ENCODE data around the gene SEC11A. TPM values are rescaled to one million over a fixed set of nuclear protein-coding genes. Genes with fewer than 3 reads are reported as not detected.

SEC11A gene
- total RNA-seq, 1 donor from 2014 or later = 80.0 TPM

DNA sequence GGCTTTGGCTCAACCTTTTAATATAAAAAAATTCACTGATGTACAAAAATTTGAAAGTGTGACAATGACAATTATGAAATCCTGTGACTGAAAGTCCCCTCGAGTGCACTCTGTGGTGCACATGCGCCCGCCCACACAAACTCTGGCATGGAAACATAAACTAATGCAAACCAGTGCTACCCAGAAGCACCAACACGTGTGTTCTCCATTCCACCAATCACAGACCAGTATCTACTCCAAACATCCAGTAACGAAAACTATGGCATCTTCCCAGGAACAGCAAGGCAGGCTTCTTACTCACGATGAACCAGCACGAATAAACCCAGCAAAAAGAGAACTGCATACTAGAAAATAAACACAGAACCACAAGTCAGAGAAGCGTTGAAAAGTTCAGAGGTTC lies 46.2 kb downstream of the SEC11A start:
- H3K9me3 ChIP-seq (replicated peaks) = no peaks in the 10 kb centered on the region
- no peak for DNase-seq
- TF ChIP-seq, protein P1, sequence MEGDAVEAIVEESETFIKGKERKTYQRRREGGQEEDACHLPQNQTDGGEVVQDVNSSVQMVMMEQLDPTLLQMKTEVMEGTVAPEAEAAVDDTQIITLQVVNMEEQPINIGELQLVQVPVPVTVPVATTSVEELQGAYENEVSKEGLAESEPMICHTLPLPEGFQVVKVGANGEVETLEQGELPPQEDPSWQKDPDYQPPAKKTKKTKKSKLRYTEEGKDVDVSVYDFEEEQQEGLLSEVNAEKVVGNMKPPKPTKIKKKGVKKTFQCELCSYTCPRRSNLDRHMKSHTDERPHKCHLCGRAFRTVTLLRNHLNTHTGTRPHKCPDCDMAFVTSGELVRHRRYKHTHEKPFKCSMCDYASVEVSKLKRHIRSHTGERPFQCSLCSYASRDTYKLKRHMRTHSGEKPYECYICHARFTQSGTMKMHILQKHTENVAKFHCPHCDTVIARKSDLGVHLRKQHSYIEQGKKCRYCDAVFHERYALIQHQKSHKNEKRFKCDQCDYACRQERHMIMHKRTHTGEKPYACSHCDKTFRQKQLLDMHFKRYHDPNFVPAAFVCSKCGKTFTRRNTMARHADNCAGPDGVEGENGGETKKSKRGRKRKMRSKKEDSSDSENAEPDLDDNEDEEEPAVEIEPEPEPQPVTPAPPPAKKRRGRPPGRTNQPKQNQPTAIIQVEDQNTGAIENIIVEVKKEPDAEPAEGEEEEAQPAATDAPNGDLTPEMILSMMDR (IDR thresholded peaks at IDR 0.05; ENCODE audit: borderline replicate concordance) = no peak
- no peaks in the 10 kb centered on the region for H3K4me1 ChIP-seq
- H3K4me3 ChIP-seq = no peak overlapping the region
- no peak overlapping the region for H3K27ac ChIP-seq (replicated peaks)
- no peaks in the 10 kb centered on the region for H3K27me3 ChIP-seq (ENCODE audit: low read depth)
- intact Hi-C loops (cut with micrococcal nuclease) = no loop called here
- H3K36me3 ChIP-seq = peaks cover 52% of the 10 kb centered on the region

DNA sequence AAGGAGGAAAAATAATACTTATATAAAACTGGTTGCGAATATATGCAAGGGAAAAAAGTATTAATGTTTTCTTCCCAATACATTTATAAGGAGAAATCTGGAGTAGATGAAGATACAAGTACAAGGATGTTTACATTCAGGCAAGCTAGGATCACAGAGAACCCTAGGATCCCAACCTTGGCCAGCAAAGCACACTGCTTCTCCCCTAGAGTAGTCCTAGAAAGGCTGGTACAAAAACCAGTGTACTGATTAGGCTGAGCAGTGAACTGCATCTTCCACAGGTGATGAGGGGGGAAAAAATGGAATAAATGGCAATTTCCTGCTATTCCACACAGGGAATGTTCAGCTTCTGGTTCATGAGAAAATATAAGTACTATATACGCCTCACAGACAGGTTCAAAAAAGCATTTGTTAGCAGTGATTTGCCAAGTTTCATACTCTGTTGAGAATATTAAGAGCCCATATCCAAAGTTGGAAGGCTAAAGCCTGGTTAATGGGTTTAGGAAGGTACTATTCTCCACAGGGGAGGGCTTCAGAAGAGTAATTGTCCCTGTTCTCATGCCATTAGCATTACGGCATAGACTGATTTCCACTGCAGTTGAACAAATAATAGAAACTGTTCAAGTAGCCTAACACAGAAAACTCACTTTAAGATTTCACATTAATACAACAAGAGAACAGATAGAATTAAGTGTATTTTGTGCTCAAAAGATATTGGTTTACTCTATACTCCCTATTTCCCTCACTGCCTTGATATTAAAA lies 47.5 kb downstream of the SEC11A start:
- TF ChIP-seq, protein P1 (IDR thresholded peaks at IDR 0.05; ENCODE audit: borderline replicate concordance) = no peak
- H3K27ac ChIP-seq (replicated peaks) = no peak overlapping the region
- H3K9me3 ChIP-seq (replicated peaks) = no peaks in the 10 kb centered on the region
- no peak for DNase-seq
- no peaks in the 10 kb centered on the region for H3K27me3 ChIP-seq (ENCODE audit: low read depth)
- H3K4me1 ChIP-seq = no peaks in the 10 kb centered on the region
- intact Hi-C loops (cut with micrococcal nuclease) = no loop called here
- no peak overlapping the region for H3K4me3 ChIP-seq
- peaks cover 48% of the 10 kb centered on the region for H3K36me3 ChIP-seq

DNA sequence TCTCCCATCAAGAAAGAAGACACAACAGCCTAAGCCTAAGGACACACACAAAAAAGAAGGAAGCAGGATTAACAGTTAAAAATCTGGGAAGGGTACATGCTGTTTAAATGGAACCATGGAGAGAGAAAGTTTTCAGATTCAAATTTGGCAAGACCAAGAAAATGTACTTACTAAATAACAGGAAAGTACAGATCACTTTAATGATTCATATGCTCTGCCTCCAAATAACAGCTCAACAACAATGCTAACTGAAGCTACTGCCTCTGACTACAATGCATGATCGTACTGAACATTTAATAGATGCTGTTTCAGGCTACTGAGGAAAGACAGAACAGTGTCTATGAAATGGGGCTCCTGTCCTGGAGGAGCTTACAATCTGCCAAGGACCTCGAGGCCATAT lies 49.6 kb downstream of the SEC11A start:
- no peak overlapping the region for H3K4me3 ChIP-seq
- TF ChIP-seq, protein P1 (IDR thresholded peaks at IDR 0.05; ENCODE audit: borderline replicate concordance) = no peak
- H3K27ac ChIP-seq (replicated peaks) = no peak overlapping the region
- H3K4me1 ChIP-seq = no peaks in the 10 kb centered on the region
- intact Hi-C loops (cut with micrococcal nuclease) = no loop called here
- H3K36me3 ChIP-seq = peaks cover 47% of the 10 kb centered on the region
- H3K9me3 ChIP-seq (replicated peaks) = no peaks in the 10 kb centered on the region
- DNase-seq = no peak
- no peaks in the 10 kb centered on the region for H3K27me3 ChIP-seq (ENCODE audit: low read depth)

- TF ChIP-seq, protein P1 (IDR thresholded peaks at IDR 0.05; ENCODE audit: borderline replicate concordance) = no peak
- intact Hi-C loops (cut with micrococcal nuclease) = no loop called here
- no peak for DNase-seq
- H3K36me3 ChIP-seq = peaks cover 13% of the 10 kb centered on the region
- no peaks in the 10 kb centered on the region for H3K27me3 ChIP-seq (ENCODE audit: low read depth)
- no peak overlapping the region for H3K27ac ChIP-seq (replicated peaks)
- H3K9me3 ChIP-seq (replicated peaks) = no peaks in the 10 kb centered on the region
- no peak overlapping the region for H3K4me3 ChIP-seq
- H3K4me1 ChIP-seq = peaks cover 19% of the 10 kb centered on the region
Observed at GRCh38 chr15:84661001-84661400, 54.9 kb downstream of the SEC11A start.

DNA sequence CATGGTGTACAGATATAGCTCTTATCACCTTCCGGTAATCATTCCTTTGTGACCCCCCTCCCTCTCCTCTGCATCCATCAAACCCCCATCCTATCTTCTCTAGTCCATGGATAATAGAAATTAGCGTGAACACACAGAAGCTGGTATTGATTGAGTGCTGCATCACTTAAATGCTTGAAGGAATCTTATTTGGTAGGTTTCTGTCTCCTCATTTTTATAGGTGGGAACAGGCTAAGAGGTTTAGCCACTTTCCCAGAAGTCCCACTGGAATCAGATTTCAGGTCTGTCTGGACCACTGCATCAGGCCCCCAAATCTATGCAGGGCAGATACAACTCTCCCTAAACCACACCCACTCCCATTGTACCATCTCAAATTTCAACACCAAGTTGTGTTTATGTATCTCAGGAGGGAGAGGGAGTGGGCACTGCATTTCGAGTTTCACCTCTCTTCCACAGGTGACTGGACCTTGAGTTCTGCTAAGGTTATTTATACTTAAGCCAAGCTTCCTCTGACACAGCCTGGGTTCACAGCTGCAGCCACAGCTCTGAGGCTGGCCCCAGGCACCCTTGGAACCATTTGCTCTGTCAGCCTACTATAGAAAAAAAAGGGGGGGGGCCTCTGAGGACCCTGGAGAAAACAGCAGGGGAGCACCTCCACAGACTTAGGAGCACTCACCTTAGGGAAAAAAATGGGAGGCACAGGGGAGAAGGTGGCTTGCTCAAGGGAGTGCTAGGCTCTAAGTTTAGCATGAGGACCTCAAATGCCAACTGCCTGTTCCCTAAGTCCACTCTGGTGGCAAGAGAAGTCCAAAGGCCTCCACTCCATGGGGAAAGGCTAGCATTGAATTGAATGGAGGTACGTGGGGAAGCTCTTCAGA lies 55.8 kb downstream of the SEC11A start:
- peaks cover 12% of the 10 kb centered on the region for H3K36me3 ChIP-seq
- no peak for DNase-seq
- intact Hi-C loops (cut with micrococcal nuclease) = no loop called here
- peaks cover 25% of the 10 kb centered on the region for H3K4me1 ChIP-seq
- TF ChIP-seq, protein P1 (IDR thresholded peaks at IDR 0.05; ENCODE audit: borderline replicate concordance) = no peak
- H3K27me3 ChIP-seq (ENCODE audit: low read depth) = no peaks in the 10 kb centered on the region
- H3K4me3 ChIP-seq = no peak overlapping the region
- H3K27ac ChIP-seq (replicated peaks) = no peak overlapping the region
- H3K9me3 ChIP-seq (replicated peaks) = no peaks in the 10 kb centered on the region
